Colonic mucosa (tissue), 4 donors: Measurements from ENCODE around the gene PIGM. TPM values are rescaled to one million over a fixed set of nuclear protein-coding genes. Genes with fewer than 3 reads are reported as not detected.

ENCODE experiments used
- DNase-seq: peaks from one replicate; pipeline ENCODE4 v3.0.0-alpha.2; 2020
- H3K27ac ChIP-seq: fragments of 200-600 bp; one replicate; pipeline ENCODE4 v1.8.0; 2021
- H3K27me3 ChIP-seq: fragments of 200-600 bp; one replicate; pipeline ENCODE4 v1.8.0; 2021
- H3K36me3 ChIP-seq: fragments of 200-600 bp; one replicate; pipeline ENCODE4 v1.8.0; 2021
- H3K4me1 ChIP-seq: fragments of 200-600 bp; one replicate; pipeline ENCODE4 v1.8.0; 2021; ENCODE audit warnings: mild to moderate bottlenecking
- H3K4me3 ChIP-seq: fragments of 200-600 bp; one replicate; pipeline ENCODE4 v1.8.0; 2021
- H3K9ac ChIP-seq, 2 donors: one replicate each; pipeline ENCODE4 v1.7.0; 2013; ENCODE audit warnings: control low read depth in 2 of 2, low read depth in 2 of 2, low read length in 2 of 2
- H3K9me3 ChIP-seq: fragments of 200-600 bp; one replicate; pipeline ENCODE4 v1.8.0; 2021
- CTCF ChIP-seq: fragments of 200-600 bp; IDR thresholded peaks from one replicate; pipeline ENCODE4 v1.8.0; 2022; ENCODE audit warnings: antibody characterized with exemption, mild to moderate bottlenecking
- intact Hi-C: fragments of 100-400 bp; cut with DNase I; formaldehyde crosslinking; loops from one replicate; pipeline ENCODE4 v1.14.1; 2022
- total RNA-seq, 2 donors: library from RNA; stranded (reverse); fragmentation: NEBNext Ultra II Directional in 1 of 2; extraction: Animal tissue kit (Norgen Biotek cat#: 25700) in 1 of 2; gene quantifications; one replicate each; pipeline ENCODE4 v1.2.1, GENCODE V29; 2021
- donor health status: healthy.
- donor health status: DM: no; HTN: no; CAD: no.
- donor health status: DM: no; HTN: no; CAD: no.

PIGM gene
- total RNA-seq, 2 donors from 2014 or later = 4.0 to 6.2 TPM

- Histone ChIP-seq H3K4me3 (no peak overlapping the region), H3K9me3 (no peaks in the 10 kb centered on the region), H3K27me3 (no peaks in the 10 kb centered on the region), H3K4me1 (no peaks in the 10 kb centered on the region), H3K36me3 (no peaks in the 10 kb centered on the region), H3K9ac (no peak overlapping the region), H3K27ac (no peak overlapping the region)
- TF ChIP-seq CTCF = no peak
- intact Hi-C loops = no loop called here
- no peak for DNase-seq
Measured at GRCh38 chr1:159980786-159981185, 51.0 kb downstream of the PIGM start.

GRCh38 chr1:159980076-159980475 is 51.7 kb downstream of the PIGM start:
- Histone ChIP-seq H3K27me3 (no peaks in the 10 kb centered on the region), H3K4me3 (no peak overlapping the region), H3K27ac (no peak overlapping the region), H3K9me3 (no peaks in the 10 kb centered on the region), H3K36me3 (no peaks in the 10 kb centered on the region), H3K4me1 (no peaks in the 10 kb centered on the region), H3K9ac (no peak overlapping the region)
- intact Hi-C loops = no loop called here
- DNase-seq = no peak
- TF ChIP-seq CTCF = no peak

GRCh38 chr1:159979257-159979656 is 52.5 kb downstream of the PIGM start:
- H3K36me3 ChIP-seq = no peaks in the 10 kb centered on the region
- no peak for TF ChIP-seq CTCF
- intact Hi-C loops = no loop called here
- no peak for DNase-seq
- no peak overlapping the region for H3K4me3 ChIP-seq
- no peak overlapping the region for H3K9ac ChIP-seq
- no peaks in the 10 kb centered on the region for H3K9me3 ChIP-seq
- H3K27me3 ChIP-seq = no peaks in the 10 kb centered on the region
- H3K4me1 ChIP-seq = no peaks in the 10 kb centered on the region
- no peak overlapping the region for H3K27ac ChIP-seq

- no peak for TF ChIP-seq CTCF
- Histone ChIP-seq H3K27me3 (no peaks in the 10 kb centered on the region), H3K9me3 (no peaks in the 10 kb centered on the region), H3K4me3 (no peak overlapping the region), H3K4me1 (no peaks in the 10 kb centered on the region), H3K27ac (no peak overlapping the region), H3K36me3 (no peaks in the 10 kb centered on the region), H3K9ac (no peak overlapping the region)
- DNase-seq = no peak
- intact Hi-C loops = no loop called here
Measured at GRCh38 chr1:159978107-159978398, 53.7 kb downstream of the PIGM start.

- intact Hi-C loops = no loop called here
- Histone ChIP-seq H3K9me3 (no peaks in the 10 kb centered on the region), H3K4me3 (no peak overlapping the region), H3K4me1 (no peaks in the 10 kb centered on the region), H3K9ac (no peak overlapping the region), H3K36me3 (no peaks in the 10 kb centered on the region), H3K27ac (no peak overlapping the region), H3K27me3 (no peaks in the 10 kb centered on the region)
- DNase-seq = no peak
- no peak for TF ChIP-seq CTCF
Measured at GRCh38 chr1:159977364-159978106, 54.3 kb downstream of the PIGM start.

Other genes starting within 250 kb of the PIGM start
- not detected for gene FCRL6, start 229.6 kb downstream of the PIGM start, total RNA-seq
- 1 to 10 TPM; 1.5 to 1.9 TPM for gene SLAMF8, start 205.1 kb downstream of the PIGM start, total RNA-seq
- not detected for gene VSIG8, start 169.3 kb downstream of the PIGM start, total RNA-seq
- under 1 TPM in 1 of 2 donors, not detected in 1; 0.30 TPM for gene CFAP45, start 131.8 kb downstream of the PIGM start, total RNA-seq
- gene TAGLN2, start 106.5 kb downstream of the PIGM start, total RNA-seq = 100 to 1,000 TPM; 354 to 515 TPM
- gene IGSF9, start 86.4 kb downstream of the PIGM start, total RNA-seq = 10 to 100 TPM; 14.1 to 41.8 TPM
- not detected for gene SLAMF9, start 77.8 kb downstream of the PIGM start, total RNA-seq
- gene KCNJ10, start 38.2 kb upstream of the PIGM start, total RNA-seq = under 1 TPM in 1 of 2 donors, not detected in 1; 0.29 TPM
- gene KCNJ9, start 49.5 kb upstream of the PIGM start, total RNA-seq = under 1 TPM; 0.11 to 0.30 TPM
- 10 to 100 TPM; 53.6 to 60.2 TPM for gene IGSF8, start 66.6 kb upstream of the PIGM start, total RNA-seq
- 1 to 10 TPM; 1.5 to 6.1 TPM for gene ATP1A2, start 83.8 kb upstream of the PIGM start, total RNA-seq
- not detected for gene ATP1A4, start 119.6 kb upstream of the PIGM start, total RNA-seq
- not detected for gene CASQ1, start 158.6 kb upstream of the PIGM start, total RNA-seq
- 10 to 100 TPM; 33.0 to 48.3 TPM for gene PEA15, start 173.4 kb upstream of the PIGM start, total RNA-seq
- gene DCAF8, start 230.6 kb upstream of the PIGM start, total RNA-seq = 10 to 100 TPM; 72.0 to 86.1 TPM